Airway epithelial cell (primary cell): ENCODE data around the gene ZNF440. TPM values are rescaled to one million over a fixed set of nuclear protein-coding genes. Genes with fewer than 3 reads are reported as not detected.

Experiments used
- total RNA-seq: library from RNA; depleted of rRNA; stranded (reverse); fragments of >200 nt; gene quantifications from 2 replicates; pipeline ENCODE4 v1.2.3, GENCODE V29; 2015

The ZNF440 gene
- 6.2 and 8.7 TPM in 2 replicates for total RNA-seq

GRCh38 chr19:11814029-11814699 lies at the start of gene ZNF440:
Gene ZNF440, plus strand, starts transcription at chr19:11814273. Its CDS starts 175 bp downstream, at chr19:11814448.

DNA sequence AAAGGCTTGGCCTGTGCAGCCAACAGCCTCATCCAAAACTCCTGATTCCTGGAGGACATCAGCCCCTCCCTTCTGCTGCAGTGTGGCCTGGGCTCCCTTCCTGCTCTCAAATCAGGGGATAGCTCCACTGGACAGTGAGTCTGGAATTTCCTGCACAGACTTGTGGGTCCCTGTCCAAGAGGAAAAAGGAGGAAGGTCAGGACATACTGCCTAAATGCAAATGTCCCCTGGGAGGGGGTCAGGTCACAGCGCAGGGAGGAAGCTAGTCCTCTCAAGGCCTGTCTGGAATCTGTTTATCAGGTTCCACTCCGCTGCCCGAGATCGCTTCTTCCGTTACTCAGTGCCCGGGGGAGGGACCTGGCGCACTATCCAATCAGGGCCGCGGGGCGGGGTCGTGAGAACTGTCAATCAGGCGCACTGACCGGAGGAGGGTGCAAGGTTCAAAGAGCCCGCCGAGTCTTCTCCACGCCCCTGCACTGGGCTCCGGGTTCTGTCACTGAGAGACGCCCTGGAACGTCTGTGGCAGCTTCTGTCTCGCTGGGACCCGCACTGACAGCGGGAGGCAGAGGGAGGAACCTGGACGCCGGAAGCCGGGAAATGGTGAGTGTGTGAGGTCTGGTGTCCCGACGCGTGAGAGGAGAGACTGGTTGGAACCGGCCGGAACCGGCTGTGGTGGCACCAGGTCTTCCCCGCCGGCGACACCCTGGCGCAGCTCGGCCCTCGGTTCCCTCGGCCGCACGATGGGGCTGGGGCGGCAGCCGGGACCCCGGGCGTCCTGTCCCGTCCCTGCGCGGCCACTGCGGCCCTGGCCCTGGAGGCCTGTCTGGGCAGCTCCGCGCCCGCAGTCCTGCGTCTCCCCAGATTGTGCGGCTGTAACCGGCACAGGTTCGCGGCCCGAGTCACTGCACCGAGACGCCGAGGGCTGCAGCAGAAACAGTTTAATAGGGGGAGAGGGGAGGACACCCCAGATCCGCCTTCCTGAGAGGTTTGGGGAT lies 47.2 kb upstream of the ZNF440 start, which contains the start of gene ZNF441:
TSS of gene ZNF441 (plus strand) at position 404 of the 995 bp plus-strand sequence. CDS start at position 598, 194 bp downstream.

DNA sequence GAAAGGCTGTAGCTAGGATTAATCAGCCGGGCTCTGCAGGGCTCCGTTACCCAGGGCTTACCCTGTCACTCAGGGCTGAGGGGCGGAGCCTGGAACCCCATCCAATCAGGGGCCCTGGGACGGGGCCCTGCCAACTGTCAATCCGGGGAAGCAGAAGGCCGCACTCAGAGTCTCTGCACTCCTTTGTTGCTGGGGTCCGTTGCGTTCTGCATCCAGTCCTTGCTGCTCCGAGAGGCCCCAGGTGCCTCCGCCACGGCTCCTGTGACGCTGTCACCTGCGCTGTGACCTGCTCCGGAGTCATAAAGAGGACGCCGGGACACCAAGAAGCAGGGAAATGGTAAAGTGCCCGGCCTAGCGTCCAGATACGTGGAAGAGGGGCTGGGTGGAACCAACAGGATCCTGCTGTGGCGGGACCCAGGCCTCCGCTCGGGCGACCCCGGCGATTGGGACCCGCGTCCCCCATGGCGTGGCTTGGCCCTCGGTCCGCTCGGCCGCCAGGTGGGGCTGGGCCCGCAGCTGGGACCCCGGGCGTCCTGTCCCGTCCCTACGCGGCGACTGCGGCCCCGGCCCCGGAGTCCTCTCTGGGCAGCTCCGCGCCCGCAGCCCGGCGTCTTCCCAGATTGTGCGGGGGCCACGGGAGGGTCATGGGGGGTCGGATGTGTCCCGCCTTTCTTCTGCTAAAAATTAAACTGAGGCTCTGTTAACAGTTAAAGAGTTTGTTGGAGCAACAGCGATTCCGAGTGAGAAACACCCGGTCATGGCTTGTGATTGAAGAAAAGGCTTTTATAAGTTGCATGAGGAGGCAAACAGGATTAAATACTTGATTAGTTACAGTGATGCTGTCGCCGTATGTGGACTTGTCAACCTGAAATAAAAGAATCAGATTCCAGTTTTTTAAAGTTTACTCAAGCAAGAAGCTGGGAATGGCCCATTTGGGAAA lies 15.4 kb upstream of the ZNF440 start, which contains the start of gene ZNF491:
TSS of gene ZNF491 (plus strand) at position 133 of the 940 bp plus-strand sequence. CDS start 7,431 bp downstream, outside the sequence.

GRCh38 chr19:11848594-11849469 lies 34.8 kb downstream of the ZNF440 start, which contains the start of gene ZNF439:
Gene ZNF439, plus strand, starts transcription at chr19:11848726. Its CDS starts 142 bp downstream, at chr19:11848868.

Other genes starting within 250 kb of the ZNF440 start
- gene ACP5, start 236.6 kb upstream of the ZNF440 start, total RNA-seq: 12.5 and 13.6 TPM in 2 replicates
- gene ZNF627, start 216.8 kb upstream of the ZNF440 start, total RNA-seq: 7.1 and 9.6 TPM in 2 replicates
- gene ZNF823, start 75.3 kb upstream of the ZNF440 start, total RNA-seq: 3.4 and 4.9 TPM in 2 replicates
- gene ZNF441, start 47.3 kb upstream of the ZNF440 start, total RNA-seq: 1.9 and 2.6 TPM in 2 replicates
- 0.35 and 0.65 TPM in 2 replicates for gene ZNF491, start 15.8 kb upstream of the ZNF440 start, total RNA-seq
- gene ZNF439, start 34.5 kb downstream of the ZNF440 start, total RNA-seq: 0.65 and 0.92 TPM in 2 replicates
- gene ZNF69, start 73.5 kb downstream of the ZNF440 start, total RNA-seq: 0.63 and 1.1 TPM in 2 replicates
- 4.2 and 4.3 TPM in 2 replicates for gene ZNF700, start 110.8 kb downstream of the ZNF440 start, total RNA-seq
- gene ZNF763, start 150.8 kb downstream of the ZNF440 start, total RNA-seq: 0.09 and 0.92 TPM in 2 replicates
- 3.8 and 5.3 TPM in 2 replicates for gene ZNF433, start 221.4 kb downstream of the ZNF440 start, total RNA-seq
- 0.21 and 0.93 TPM in 2 replicates for gene ZNF878, start 238.7 kb downstream of the ZNF440 start, total RNA-seq